A549 (cell line): Measurements from ENCODE around the gene MOXD1.

Experiments used
- MAX ChIP-seq: IDR thresholded peaks from 2 replicates; pipeline ENCODE4 v1.6.1; 2012
- POLR2AphosphoS2 ChIP-seq: conservative IDR thresholded peaks from 2 replicates; pipeline ENCODE4 v1.6.1; 2012; ENCODE audit warnings: low read length, improper control_type of control experiment, inconsistent platforms
- RAD21 ChIP-seq, 2 experiments: fragments of >200 bp in 1 of 2; sonication (Bioruptor Twin) in 1 of 2; formaldehyde crosslinking in 1 of 2; IDR thresholded peaks in 1 of 2; conservative IDR thresholded peaks in 1 of 2; 2 replicates in 1 of 2; 3 replicates in 1 of 2; pipeline ENCODE4 v1.6.1; 2012 to 2018; ENCODE audit warnings: inconsistent platforms in 1 of 2
- RCOR1 ChIP-seq: fragments of 150-350 bp; IDR thresholded peaks from 2 replicates; pipeline ENCODE4 v1.6.1; 2014; ENCODE audit warnings: antibody characterized with exemption, low read length, low read depth
- RFX5 ChIP-seq: fragments of 450-650 bp; IDR thresholded peaks from 2 replicates; pipeline ENCODE4 v1.7.1; 2014; ENCODE audit warnings: antibody characterized with exemption, mild to moderate bottlenecking, moderate library complexity
- SMC3 ChIP-seq: fragments of >200 bp; sonication (Bioruptor Twin); formaldehyde crosslinking; IDR thresholded peaks from 3 replicates; pipeline ENCODE4 v1.6.1; 2018; ENCODE audit warnings: inconsistent platforms
- TP53 ChIP-seq: fragments of 250-450 bp; sonication (Bioruptor Pico); IDR thresholded peaks from 2 replicates; pipeline ENCODE4 v1.5.0; 2021; ENCODE audit warnings: mild to moderate bottlenecking, moderate library complexity
- TF ChIP-seq, protein P1 (sequence below): fragments of >200 bp; sonication (Bioruptor Twin); formaldehyde crosslinking; IDR thresholded peaks from 3 replicates; pipeline ENCODE4 v1.5.1; 2016
- TF ChIP-seq, protein P2 (sequence below): fragments of 250-450 bp; sonication (Bioruptor Pico); IDR thresholded peaks from 2 replicates; pipeline ENCODE4 v1.5.0; 2021; ENCODE audit warnings: mild to moderate bottlenecking, moderate library complexity, borderline replicate concordance

DNA sequence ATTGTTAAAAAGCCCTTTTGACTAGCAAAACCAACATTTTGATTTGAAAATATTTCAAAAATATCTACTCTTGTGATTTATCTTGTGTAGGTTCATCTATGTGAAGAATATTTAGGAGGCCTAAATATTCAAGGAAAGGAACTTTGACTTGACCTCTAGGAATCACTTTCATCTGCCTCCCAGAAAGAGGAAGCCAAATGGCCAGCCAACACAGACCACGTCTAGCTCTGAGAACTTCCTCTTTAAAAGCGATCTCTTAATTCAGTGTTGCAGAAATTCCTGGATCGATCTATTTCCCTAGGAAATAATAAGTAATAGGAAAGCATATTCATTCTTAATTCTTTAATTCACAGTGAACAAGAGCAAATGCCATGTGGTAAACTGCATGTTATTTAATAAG, 9.6 kb upstream of the MOXD1 start:
- TF ChIP-seq, protein P1, sequence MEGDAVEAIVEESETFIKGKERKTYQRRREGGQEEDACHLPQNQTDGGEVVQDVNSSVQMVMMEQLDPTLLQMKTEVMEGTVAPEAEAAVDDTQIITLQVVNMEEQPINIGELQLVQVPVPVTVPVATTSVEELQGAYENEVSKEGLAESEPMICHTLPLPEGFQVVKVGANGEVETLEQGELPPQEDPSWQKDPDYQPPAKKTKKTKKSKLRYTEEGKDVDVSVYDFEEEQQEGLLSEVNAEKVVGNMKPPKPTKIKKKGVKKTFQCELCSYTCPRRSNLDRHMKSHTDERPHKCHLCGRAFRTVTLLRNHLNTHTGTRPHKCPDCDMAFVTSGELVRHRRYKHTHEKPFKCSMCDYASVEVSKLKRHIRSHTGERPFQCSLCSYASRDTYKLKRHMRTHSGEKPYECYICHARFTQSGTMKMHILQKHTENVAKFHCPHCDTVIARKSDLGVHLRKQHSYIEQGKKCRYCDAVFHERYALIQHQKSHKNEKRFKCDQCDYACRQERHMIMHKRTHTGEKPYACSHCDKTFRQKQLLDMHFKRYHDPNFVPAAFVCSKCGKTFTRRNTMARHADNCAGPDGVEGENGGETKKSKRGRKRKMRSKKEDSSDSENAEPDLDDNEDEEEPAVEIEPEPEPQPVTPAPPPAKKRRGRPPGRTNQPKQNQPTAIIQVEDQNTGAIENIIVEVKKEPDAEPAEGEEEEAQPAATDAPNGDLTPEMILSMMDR, result no peak
- TF ChIP-seq MAX (no peak), RFX5 (no peak), TP53 (CRISPR knock-in tag) (no peak), SMC3 (no peak), RAD21 (conservative IDR thresholded peaks at IDR 0.05 in 1 of 2, IDR thresholded peaks at IDR 0.05 in 1 of 2) (no peak), POLR2AphosphoS2 (no peak), RCOR1 (no peak)
- TF ChIP-seq, protein P2, sequence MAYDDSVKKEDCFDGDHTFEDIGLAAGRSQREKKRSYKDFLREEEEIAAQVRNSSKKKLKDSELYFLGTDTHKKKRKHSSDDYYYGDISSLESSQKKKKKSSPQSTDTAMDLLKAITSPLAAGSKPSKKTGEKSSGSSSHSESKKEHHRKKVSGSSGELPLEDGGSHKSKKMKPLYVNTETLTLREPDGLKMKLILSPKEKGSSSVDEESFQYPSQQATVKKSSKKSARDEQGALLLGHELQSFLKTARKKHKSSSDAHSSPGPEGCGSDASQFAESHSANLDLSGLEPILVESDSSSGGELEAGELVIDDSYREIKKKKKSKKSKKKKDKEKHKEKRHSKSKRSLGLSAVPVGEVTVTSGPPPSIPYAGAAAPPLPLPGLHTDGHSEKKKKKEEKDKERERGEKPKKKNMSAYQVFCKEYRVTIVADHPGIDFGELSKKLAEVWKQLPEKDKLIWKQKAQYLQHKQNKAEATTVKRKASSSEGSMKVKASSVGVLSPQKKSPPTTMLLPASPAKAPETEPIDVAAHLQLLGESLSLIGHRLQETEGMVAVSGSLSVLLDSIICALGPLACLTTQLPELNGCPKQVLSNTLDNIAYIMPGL (CRISPR knock-in tag), result no peak
